Thymus (tissue), 11 donors: ENCODE data around the gene LAMA2. TPM values are rescaled to one million over a fixed set of nuclear protein-coding genes. Genes with fewer than 3 reads are reported as not detected.

ENCODE experiments used
- DNase-seq, 9 donors: peaks; one replicate each; pipeline ENCODE4 v3.0.0-alpha.2; 2013; ENCODE audit warnings: low spot score in 9 of 9, low read depth in 6 of 9, missing footprints in 1 of 9
- H3K27ac ChIP-seq, 2 donors: one replicate each; pipeline ENCODE4 v1.5.1; 2013; ENCODE audit warnings: control low read depth in 1 of 2, low read depth in 1 of 2, low read length in 1 of 2, mild to moderate bottlenecking in 1 of 2, moderate library complexity in 1 of 2
- H3K27me3 ChIP-seq, 2 donors: one replicate each; pipeline ENCODE4 v1.5.1; 2013; ENCODE audit warnings: low read length in 1 of 2; ENCODE audit not compliant: control insufficient read depth in 2 of 2, insufficient read depth in 1 of 2
- H3K36me3 ChIP-seq, 2 donors: one replicate each; pipeline ENCODE4 v1.5.1; 2013; ENCODE audit warnings: low read length in 1 of 2, mild to moderate bottlenecking in 1 of 2, moderate library complexity in 1 of 2; ENCODE audit not compliant: control insufficient read depth in 2 of 2, insufficient read depth in 2 of 2
- H3K4me1 ChIP-seq, 2 donors: one replicate each; pipeline ENCODE4 v1.5.1; 2013; ENCODE audit warnings: low read length in 2 of 2; ENCODE audit not compliant: control insufficient read depth in 2 of 2, insufficient read depth in 2 of 2
- H3K4me3 ChIP-seq, 2 donors: one replicate each; pipeline ENCODE4 v1.5.1; 2013; ENCODE audit warnings: low read length in 2 of 2, control low read depth in 1 of 2, mild to moderate bottlenecking in 1 of 2
- H3K9me3 ChIP-seq, 2 donors: one replicate each; pipeline ENCODE4 v1.5.1; 2013; ENCODE audit warnings: low read length in 1 of 2, mild to moderate bottlenecking in 1 of 2; ENCODE audit not compliant: control insufficient read depth in 2 of 2, insufficient read depth in 1 of 2
- WGBS: extraction: QIAGEN DNeasy Blood & Tissue Kit; methylation state at CpG from one replicate; pipeline ENCODE4 v1.1.7; 2013; 5-methylcytosine and 5-hydroxymethylcytosine counted together
- polyA plus RNA-seq: library from polyadenylated mRNA; stranded (reverse); fragments of 200-250 nt; gene quantifications from one replicate; pipeline ENCODE4 v1.2.3, GENCODE V29; 2013
- total RNA-seq: library from RNA; stranded (reverse); fragments of 120-200 nt; gene quantifications from one replicate; pipeline ENCODE4 v1.2.4, GENCODE V29; 2013
- donor health status: healthy.

The LAMA2 gene
- total and polyA plus RNA-seq, 2 donors = 2.4 to 4.0 TPM

DNA sequence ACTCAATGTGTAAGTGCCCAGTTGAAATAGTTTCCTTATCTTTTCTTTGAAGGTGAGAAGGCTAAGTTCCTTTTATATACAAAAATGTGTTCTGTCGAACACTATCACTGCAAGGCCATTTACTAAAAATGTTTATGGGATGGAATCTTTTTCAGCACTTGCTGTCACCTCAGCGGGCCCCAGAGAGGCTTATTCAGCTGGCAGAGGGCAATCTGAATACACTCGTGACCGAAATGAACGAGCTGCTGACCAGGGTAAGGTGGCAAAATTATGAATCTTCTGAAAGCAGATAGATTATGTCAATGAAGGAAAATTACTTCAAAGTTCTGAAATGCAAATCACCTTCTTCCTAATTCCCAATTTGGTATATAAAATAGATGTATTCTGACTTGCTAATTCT, 486.8 kb downstream of the LAMA2 start:
- Histone ChIP-seq H3K4me1 (no peaks in the 10 kb centered on the region), H3K9me3 (no peaks in the 10 kb centered on the region), H3K4me3 (no peak overlapping the region), H3K27me3 (no peaks in the 10 kb centered on the region), H3K27ac (no peak overlapping the region), H3K36me3 (no peaks in the 10 kb centered on the region)
- no peak for DNase-seq
- 96% methylated on average over 5 of the region's 5 CpGs for WGBS

DNA sequence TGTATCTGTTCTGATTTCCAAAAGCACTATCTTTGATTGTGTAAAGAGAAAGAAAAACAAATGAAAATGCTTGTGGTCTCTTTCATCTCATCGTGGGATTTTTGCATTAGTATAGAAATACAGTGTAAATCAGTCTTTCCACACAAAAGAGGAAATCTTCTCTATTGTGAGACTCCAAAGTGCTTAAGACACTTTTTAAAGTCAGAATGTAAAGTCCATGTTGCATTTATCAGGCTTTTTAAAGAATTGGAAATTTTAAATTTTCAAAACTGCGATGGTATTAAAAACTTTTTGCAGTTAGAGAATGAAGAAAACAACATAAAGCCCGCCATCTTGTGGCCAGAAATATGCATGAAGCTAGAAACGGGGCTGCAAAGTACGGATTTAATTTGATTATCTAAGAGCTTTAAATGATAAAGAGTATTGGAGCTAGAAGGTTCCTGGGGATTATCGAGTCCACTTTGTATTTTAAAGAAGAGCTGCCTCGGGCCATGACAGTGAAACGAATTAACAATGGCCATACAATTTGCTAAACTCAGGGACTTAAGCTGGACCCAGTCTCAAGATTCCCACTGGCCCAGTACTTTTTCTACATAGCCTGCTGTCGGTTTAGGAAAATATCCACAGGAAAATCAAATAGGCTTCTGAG, 487.5 kb downstream of the LAMA2 start:
- peak; percentile 3 to 56 (median 6) for DNase-seq

GRCh38 chr6:129381885-129382284, 498.9 kb downstream of the LAMA2 start:
- DNase-seq = no peak
- H3K36me3 ChIP-seq = no peaks in the 10 kb centered on the region
- 92% methylated on average over 2 of the region's 2 CpGs for WGBS
- H3K4me3 ChIP-seq = no peak overlapping the region
- no peak overlapping the region for H3K27ac ChIP-seq
- no peaks in the 10 kb centered on the region for H3K9me3 ChIP-seq
- no peaks in the 10 kb centered on the region for H3K27me3 ChIP-seq
- no peaks in the 10 kb centered on the region for H3K4me1 ChIP-seq

More for the DNA sequence above, 487.5 kb downstream of the LAMA2 start:
- WGBS = 17% methylated on average over 9 of the region's 9 CpGs
- Histone ChIP-seq H3K36me3 (no peaks in the 10 kb centered on the region), H3K9me3 (no peaks in the 10 kb centered on the region), H3K27ac (no peak overlapping the region), H3K4me3 (no peak overlapping the region), H3K27me3 (no peaks in the 10 kb centered on the region), H3K4me1 (no peaks in the 10 kb centered on the region)

DNA sequence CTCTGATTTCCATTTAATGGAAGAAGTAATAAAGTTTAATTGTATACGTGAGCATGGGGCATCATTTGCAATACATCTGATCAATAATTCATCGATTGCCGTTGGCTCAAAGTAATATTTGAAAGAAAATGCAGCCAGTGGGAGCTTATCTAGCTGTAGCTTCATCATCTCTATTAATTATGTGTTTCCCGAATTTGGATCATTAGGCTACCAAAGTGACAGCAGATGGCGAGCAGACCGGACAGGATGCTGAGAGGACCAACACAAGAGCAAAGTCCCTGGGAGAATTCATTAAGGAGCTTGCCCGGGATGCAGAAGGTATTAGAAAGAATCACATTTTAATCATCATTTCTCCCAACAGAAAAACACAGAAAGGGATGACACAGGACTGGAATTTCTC, 500.0 kb downstream of the LAMA2 start:
- Histone ChIP-seq H3K4me3 (no peak overlapping the region), H3K4me1 (no peaks in the 10 kb centered on the region), H3K9me3 (no peaks in the 10 kb centered on the region), H3K27ac (no peak overlapping the region), H3K27me3 (no peaks in the 10 kb centered on the region), H3K36me3 (no peaks in the 10 kb centered on the region)
- 97% methylated on average over 7 of the region's 7 CpGs for WGBS
- DNase-seq = no peak

DNA sequence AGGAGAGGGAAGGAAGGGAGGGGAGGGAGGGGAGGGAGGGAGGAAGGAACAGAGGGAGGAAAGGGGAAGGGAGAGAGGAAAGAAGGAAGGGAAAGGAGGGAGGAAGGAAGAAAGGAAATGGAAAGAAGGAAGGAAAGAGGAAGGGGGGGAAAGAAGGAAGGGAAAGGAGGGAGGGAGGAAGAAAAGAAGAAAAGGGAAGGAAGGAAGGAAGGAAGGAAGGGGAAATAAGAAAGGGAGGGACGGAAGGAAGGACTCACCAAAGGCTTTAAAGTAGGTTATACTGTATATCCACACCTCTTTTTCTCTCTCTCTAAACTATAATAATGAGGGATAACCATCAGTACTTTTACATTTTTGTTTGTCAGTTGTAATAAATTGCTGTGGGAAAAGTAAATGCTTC, 502.2 kb downstream of the LAMA2 start:
- Histone ChIP-seq H3K4me3 (no peak overlapping the region), H3K9me3 (no peaks in the 10 kb centered on the region), H3K36me3 (no peaks in the 10 kb centered on the region), H3K27ac (no peak overlapping the region), H3K4me1 (no peaks in the 10 kb centered on the region), H3K27me3 (no peaks in the 10 kb centered on the region)
- DNase-seq = no peak
- 98% methylated on average over 1 of the region's 1 CpG for WGBS

DNA sequence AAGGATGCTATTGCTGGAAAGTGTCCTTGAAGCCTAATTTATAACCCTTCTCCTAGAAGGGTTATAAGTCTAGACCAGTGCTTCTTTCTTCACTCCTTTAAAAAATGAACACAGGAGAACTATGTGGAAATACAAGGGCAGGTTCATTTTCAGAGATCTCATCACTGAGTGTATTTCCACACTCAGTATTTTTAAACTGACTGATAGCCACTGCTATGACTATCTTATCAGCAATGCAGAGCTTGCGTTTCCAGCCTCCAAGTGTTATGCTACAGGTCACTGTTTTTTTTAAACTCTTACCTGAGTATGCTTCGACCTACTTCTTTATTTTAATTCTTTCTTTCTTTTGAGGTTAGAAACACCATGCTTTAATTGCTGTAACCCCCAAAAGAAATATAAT, 508.0 kb downstream of the LAMA2 start:
- H3K36me3 ChIP-seq = no peaks in the 10 kb centered on the region
- no peaks in the 10 kb centered on the region for H3K27me3 ChIP-seq
- H3K4me1 ChIP-seq = no peaks in the 10 kb centered on the region
- H3K4me3 ChIP-seq = no peak overlapping the region
- WGBS = 89% methylated on average over 2 of the region's 2 CpGs
- H3K27ac ChIP-seq = no peak overlapping the region
- no peak for DNase-seq
- H3K9me3 ChIP-seq = no peaks in the 10 kb centered on the region

- Histone ChIP-seq H3K27me3 (no peaks in the 10 kb centered on the region), H3K4me3 (no peak overlapping the region), H3K36me3 (no peaks in the 10 kb centered on the region), H3K9me3 (no peaks in the 10 kb centered on the region), H3K27ac (no peak overlapping the region), H3K4me1 (no peaks in the 10 kb centered on the region)
- WGBS = 5% methylated on average over 2 of the region's 2 CpGs
- no peak for DNase-seq
Measured at GRCh38 chr6:129393654-129394053, 510.7 kb downstream of the LAMA2 start.

DNA sequence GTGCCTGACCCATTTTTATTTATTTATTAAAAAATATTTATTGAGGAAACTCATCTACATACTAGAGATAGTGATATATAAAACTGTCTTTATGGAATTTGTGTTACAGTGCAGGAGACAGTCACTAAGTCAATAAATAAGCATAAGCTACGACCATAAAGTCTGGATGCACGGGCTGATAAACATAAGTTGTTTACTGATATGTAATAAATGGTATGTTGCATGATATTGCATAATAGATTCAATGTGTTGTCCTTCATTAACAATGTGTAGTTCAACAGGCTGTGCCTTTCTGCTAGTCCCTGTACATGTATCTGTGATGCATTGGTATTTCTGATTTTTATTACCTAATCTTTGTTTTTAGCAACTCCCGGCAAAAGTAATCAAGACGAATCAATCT, 515.8 kb downstream of the LAMA2 start:
- DNase-seq = no peak
- no peak overlapping the region for H3K4me3 ChIP-seq
- 93% methylated on average over 4 of the region's 4 CpGs for WGBS
- no peaks in the 10 kb centered on the region for H3K27me3 ChIP-seq
- no peaks in the 10 kb centered on the region for H3K9me3 ChIP-seq
- no peaks in the 10 kb centered on the region for H3K4me1 ChIP-seq
- no peaks in the 10 kb centered on the region for H3K36me3 ChIP-seq
- no peak overlapping the region for H3K27ac ChIP-seq

DNA sequence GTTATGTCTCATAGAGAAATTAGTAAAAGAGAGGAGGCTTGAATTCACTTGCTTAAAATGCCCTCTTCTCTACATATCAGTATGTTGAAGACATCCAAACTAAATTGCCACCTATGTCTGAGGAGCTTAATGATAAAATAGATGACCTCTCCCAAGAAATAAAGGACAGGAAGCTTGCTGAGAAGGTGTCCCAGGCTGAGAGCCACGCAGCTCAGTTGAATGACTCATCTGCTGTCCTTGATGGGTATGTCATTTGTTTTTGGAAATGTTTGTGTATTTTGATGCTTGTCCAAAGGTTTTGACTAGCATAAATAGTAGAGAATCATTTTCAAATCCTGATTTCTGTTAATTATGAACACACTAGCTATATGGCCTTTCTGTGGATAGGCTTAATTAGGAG, 519.3 kb downstream of the LAMA2 start:
- Histone ChIP-seq H3K36me3 (no peaks in the 10 kb centered on the region), H3K27ac (no peak overlapping the region), H3K4me3 (no peak overlapping the region), H3K27me3 (no peaks in the 10 kb centered on the region), H3K4me1 (no peaks in the 10 kb centered on the region), H3K9me3 (no peaks in the 10 kb centered on the region)
- no peak for DNase-seq
- WGBS = 86% methylated on average over 1 of the region's 1 CpG

GRCh38 chr6:129411092-129411491, 528.2 kb downstream of the LAMA2 start:
- no peak for DNase-seq
- Histone ChIP-seq H3K4me3 (no peak overlapping the region), H3K9me3 (no peaks in the 10 kb centered on the region), H3K27ac (no peak overlapping the region), H3K36me3 (no peaks in the 10 kb centered on the region), H3K27me3 (no peaks in the 10 kb centered on the region), H3K4me1 (no peaks in the 10 kb centered on the region)
- 96% methylated on average over 1 of the region's 1 CpG for WGBS
